Endothelial cell of umbilical vein (primary cell): ENCODE data around the gene SNRNP27. TPM values are rescaled to one million over a fixed set of nuclear protein-coding genes. Genes with fewer than 3 reads are reported as not detected.

Experiments
- Bru-seq: library from RNA; stranded (reverse); fragments of 400-500 nt; gene quantifications from one replicate; lab custom pipeline; 2021; lab: Mats Ljungman, UMichigan
- BruChase-seq, 2 experiments: library from RNA; stranded (reverse); fragments of 400-500 nt; gene quantifications; one replicate each; lab custom pipeline; 2021; lab: Mats Ljungman, UMichigan
- BruUV-seq: library from RNA; stranded (reverse); fragments of 400-500 nt; replicated peaks from 2 replicates; lab custom pipeline; 2021; lab: Mats Ljungman, UMichigan
- CTCF ChIA-PET: fragments of 300-600, 350-600 bp; sonication (Branson Sonifier 250); formaldehyde crosslinking; loops from one replicate; lab custom pipeline; 2021; ENCODE audit warnings: antibody characterized with exemption, inconsistent platforms; lab: Charles Lee
- POLR2A ChIA-PET: fragments of 300-600, 350-600 bp; sonication (Branson Sonifier 250); formaldehyde crosslinking; loops from one replicate; lab custom pipeline; 2021; ENCODE audit warnings: antibody characterized with exemption, inconsistent platforms; lab: Charles Lee
- DNase-seq: peaks from one replicate; pipeline ENCODE4 v3.0.0-alpha.2; 2011; ENCODE audit warnings: low read depth, low spot score
- FAIRE-seq: peaks from 2 replicates; lab custom pipeline; 2011; peaks lifted over from hg19 to GRCh38; lab: Jason Lieb, UNC
- H2AFZ ChIP-seq: 2 replicates; pipeline ENCODE4 v1.6.0; 2012; ENCODE audit warnings: low read depth, low read length, control low read depth, inconsistent platforms
- H3K27ac ChIP-seq: 2 replicates; pipeline ENCODE4 v1.5.1; 2011; ENCODE audit warnings: low read depth, mild to moderate bottlenecking, control low read depth, low read length, moderate library complexity; ENCODE audit not compliant: insufficient read depth
- H3K27me3 ChIP-seq, 2 experiments: 2 replicates each; pipeline versions ENCODE4 v1.6.0 to v1.6.1; 2011; ENCODE audit warnings: low read length in 2 of 2, mixed read lengths in 1 of 2; ENCODE audit not compliant: control insufficient read depth in 2 of 2, insufficient read depth in 2 of 2
- H3K36me3 ChIP-seq, 2 experiments: 2 replicates in 1 of 2; 3 replicates in 1 of 2; pipeline ENCODE4 v1.5.1; 2011; ENCODE audit warnings: low read length in 2 of 2, mild to moderate bottlenecking in 1 of 2, moderate library complexity in 1 of 2; ENCODE audit not compliant: control insufficient read depth in 2 of 2, insufficient read depth in 2 of 2; ENCODE audit errors: extremely low read depth in 1 of 2
- H3K4me1 ChIP-seq: 3 replicates; pipeline ENCODE4 v1.5.1; 2011; ENCODE audit warnings: mild to moderate bottlenecking, low read length; ENCODE audit not compliant: control insufficient read depth, insufficient read depth; ENCODE audit errors: extremely low read depth
- H3K4me2 ChIP-seq: 2 replicates; pipeline ENCODE4 v1.6.1; 2011; ENCODE audit warnings: low read length, control low read depth, mixed read lengths; ENCODE audit not compliant: insufficient read depth
- H3K4me3 ChIP-seq, 3 experiments: fragments of 200-600 bp in 1 of 3; sonication (generic), shearing (Covaris generic) in 1 of 3; replicated peaks in 1 of 3; 2 replicates each; pipeline ENCODE4 v1.5.1; 2011 to 2016; ENCODE audit warnings: control low read depth in 3 of 3, low read length in 3 of 3, mild to moderate bottlenecking in 2 of 3, inconsistent platforms in 1 of 3, low read depth in 1 of 3, moderate library complexity in 1 of 3; ENCODE audit not compliant: insufficient read depth in 1 of 3
- H3K79me2 ChIP-seq: 2 replicates; pipeline ENCODE4 v1.6.0; 2012; ENCODE audit warnings: low read length, inconsistent platforms; ENCODE audit not compliant: control insufficient read depth, insufficient read depth
- H3K9ac ChIP-seq: replicated peaks from 2 replicates; pipeline ENCODE3; 2011; ENCODE audit warnings: low read length, control low read depth; ENCODE audit not compliant: insufficient read depth; ENCODE audit errors: extremely low read depth
- H3K9me1 ChIP-seq: replicated peaks from 3 replicates; pipeline ENCODE4 v1.6.0; 2011; ENCODE audit warnings: mild to moderate bottlenecking, low read length; ENCODE audit not compliant: control insufficient read depth, insufficient read depth; ENCODE audit errors: extremely low read depth
- H3K9me3 ChIP-seq: replicated peaks from 2 replicates; pipeline ENCODE4 v1.5.1; 2012; ENCODE audit warnings: low read length, inconsistent platforms; ENCODE audit not compliant: control insufficient read depth, insufficient read depth
- H4K20me1 ChIP-seq: replicated peaks from 2 replicates; pipeline ENCODE3; 2011; ENCODE audit warnings: mild to moderate bottlenecking, low read length; ENCODE audit not compliant: control insufficient read depth, insufficient read depth; ENCODE audit errors: extremely low read depth
- CTCF ChIP-seq, 2 donors: IDR thresholded peaks; 1 replicate in 1 of 2; 2 replicates in 1 of 2; pipeline ENCODE4 v1.5.1; 2011; ENCODE audit warnings: low read length in 2 of 2, mild to moderate bottlenecking in 2 of 2, moderate library complexity in 2 of 2, control low read depth in 1 of 2, inconsistent platforms in 1 of 2, low read depth in 1 of 2; ENCODE audit not compliant: insufficient read depth in 1 of 2; ENCODE audit errors: extremely low read depth in 1 of 2
- EZH2 ChIP-seq: IDR thresholded peaks from 2 replicates; pipeline ENCODE4 v1.6.1; 2012; ENCODE audit warnings: borderline replicate concordance, low read depth, mild to moderate bottlenecking, moderate library complexity, low read length, inconsistent platforms; ENCODE audit not compliant: severe bottlenecking
- FOS ChIP-seq: IDR thresholded peaks from 2 replicates; pipeline ENCODE4 v1.6.1; 2011; ENCODE audit warnings: mild to moderate bottlenecking, low read length, moderate library complexity, borderline replicate concordance; ENCODE audit not compliant: insufficient read depth
- GATA2 ChIP-seq: IDR thresholded peaks from 2 replicates; pipeline ENCODE4 v1.7.0; 2011; ENCODE audit warnings: low read depth, mild to moderate bottlenecking, moderate library complexity, mixed read lengths, low read length; ENCODE audit not compliant: insufficient read length, insufficient read depth
- JUN ChIP-seq: IDR thresholded peaks from 2 replicates; pipeline ENCODE4 v1.6.1; 2011; ENCODE audit warnings: borderline replicate concordance, low read depth; ENCODE audit not compliant: insufficient read length, insufficient read depth
- MYC ChIP-seq: IDR thresholded peaks from one replicate; pipeline ENCODE4 v1.6.1; 2011; ENCODE audit warnings: mild to moderate bottlenecking, low read depth, low read length
- POLR2A ChIP-seq: IDR thresholded peaks from 2 replicates; pipeline ENCODE4 v1.6.1; 2012; ENCODE audit warnings: low read depth, mild to moderate bottlenecking, control low read depth, low read length
- POLR2AphosphoS5 ChIP-seq: IDR thresholded peaks from 2 replicates; pipeline ENCODE4 v1.6.1; 2012; ENCODE audit warnings: low read depth, mild to moderate bottlenecking, control low read depth, low read length, moderate library complexity; ENCODE audit not compliant: insufficient read depth
- dilution Hi-C: fragments of 300-500 bp; cut with MboI; formaldehyde crosslinking; loops from one replicate; pipeline ENCODE4 v1.15.0; 2019; ENCODE audit warnings: low sequenced_read_pairs; ENCODE audit not compliant: extremely low pct_ligation_motif_present
- intact Hi-C: fragments of 100-400 bp; cut with micrococcal nuclease; formaldehyde crosslinking; loops from one replicate; pipeline ENCODE4 v1.10.0; 2022
- long read RNA-seq: library from polyadenylated mRNA; stranded (forward); transcript quantifications from one replicate; pipeline ENCODE4 v2.0.0, GENCODE V29; 2021
- polyA minus RNA-seq, 3 experiments: library from RNA; depleted of rRNA, polyadenylated mRNA; stranded (reverse); fragments of >200 nt; gene quantifications; 1 replicate in 1 of 3; 2 replicates in 2 of 3; pipeline ENCODE4 v1.2.3, GENCODE V29; 2011
- polyA plus RNA-seq, 4 experiments: library from polyadenylated mRNA; depleted of rRNA in 3 of 4; stranded (reverse) in 3 of 4; unstranded in 1 of 4; fragments of >200 nt; gene quantifications; 2 replicates each; pipeline versions ENCODE4 v1.2.1 to v1.2.3, GENCODE V29; 2011 to 2012; ENCODE audit warnings: missing spikeins in 1 of 4
- total RNA-seq: library from RNA; stranded (reverse); gene quantifications from 2 replicates; pipeline ENCODE4 v1.2.3, GENCODE V29; 2021
- TF ChIP-seq, protein P1 (sequence below): IDR thresholded peaks from 2 replicates; pipeline ENCODE4 v1.6.1; 2011; ENCODE audit not compliant: insufficient read depth, insufficient read length

The SNRNP27 gene, protein sequence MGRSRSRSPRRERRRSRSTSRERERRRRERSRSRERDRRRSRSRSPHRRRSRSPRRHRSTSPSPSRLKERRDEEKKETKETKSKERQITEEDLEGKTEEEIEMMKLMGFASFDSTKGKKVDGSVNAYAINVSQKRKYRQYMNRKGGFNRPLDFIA
- total RNA-seq (43.2 and 50.6 TPM in 2 replicates), polyA plus RNA-seq (9.1 and 12.7 TPM in 2 replicates), polyA minus RNA-seq (3.7 and 5.1 TPM in 2 replicates), Bru-seq, nascent RNA (percentile 84 among the genes with signal in this experiment), BruChase-seq, experiment 1, labeled RNA remaining after a 6-hour chase (percentile 89 among the genes with signal in this experiment), BruChase-seq, experiment 2, labeled RNA remaining after a 2-hour chase (percentile 83 among the genes with signal in this experiment)
- 36.3 and 39.5 TPM in 2 replicates for polyA plus RNA-seq (2011; cell fraction: cytosol; rRNA removed)
- 19.7 and 37.5 TPM in 2 replicates for polyA plus RNA-seq (2011; cell fraction: nucleus; rRNA removed)
- 33.5 and 42.3 TPM in 2 replicates for polyA plus RNA-seq (2012)
- polyA minus RNA-seq (2011; cell fraction: cytosol; rRNA and poly(A)+ RNA removed): 8.6 TPM
- 7.2 and 8.3 TPM in 2 replicates for polyA minus RNA-seq (2011; cell fraction: nucleus; rRNA and poly(A)+ RNA removed)
- long read RNA-seq, transcript SNRNP27-203 (7 exons, 766 nt): minor isoform, 12 of 140 reads
- long read RNA-seq, transcript SNRNP27-201 (6 exons, 1,802 nt): major isoform, 119 of 140 reads
- long read RNA-seq, partial matches to known transcripts: 7 of 140 reads
- long read RNA-seq, other reads (novel, unspliced or antisense): 2 of 140 reads

DNA sequence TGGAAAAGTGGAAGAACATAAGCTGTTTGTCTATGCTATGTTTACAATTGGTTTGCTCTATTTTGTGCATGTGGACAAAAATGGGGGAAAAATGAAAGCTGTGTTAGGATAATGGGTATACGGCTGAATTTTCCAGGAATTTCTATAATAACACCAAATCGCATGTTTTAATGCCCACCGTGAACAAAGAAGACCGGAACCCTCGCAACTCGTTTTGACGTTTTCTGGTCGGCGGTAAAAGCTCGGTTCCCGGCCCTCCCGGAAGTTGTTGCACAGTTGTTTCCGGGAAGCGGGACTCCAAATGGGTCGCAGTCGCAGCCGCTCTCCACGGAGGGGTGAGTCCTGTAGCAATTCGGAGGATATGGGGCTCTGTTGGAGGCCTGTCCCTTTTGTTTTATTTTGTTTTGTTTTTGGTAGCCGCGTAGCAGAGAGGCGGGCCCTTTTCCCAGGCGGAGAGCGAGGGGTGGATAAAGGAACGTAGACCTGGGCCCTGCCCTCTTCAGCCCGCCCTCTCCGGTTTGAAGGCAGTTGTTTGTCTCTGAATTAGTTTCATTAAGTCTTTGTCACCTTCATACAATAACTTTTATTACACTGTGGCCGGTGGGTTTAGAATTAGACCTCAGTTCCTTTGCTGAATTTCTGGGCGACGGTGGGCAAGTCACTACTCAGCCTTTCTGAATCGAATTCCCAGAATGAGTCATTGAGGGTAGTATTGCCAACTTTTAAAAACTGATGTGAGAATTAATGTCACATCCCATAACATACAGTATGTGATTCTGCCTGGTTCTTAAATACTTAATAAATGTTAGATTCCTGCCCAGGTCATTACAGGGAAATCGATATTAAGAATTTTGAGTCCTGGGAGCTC is at the start of gene SNRNP27:
TSS of gene SNRNP27 (plus strand) at position 273 of the 868 bp plus-strand sequence. CDS start at position 302, 29 bp downstream.
- Histone ChIP-seq H3K9me1 (no peaks in the 10 kb centered on the region), H3K9me3 (no peaks in the 10 kb centered on the region), H3K4me2 (peak within 1 kb of the TSS; percentile 98), H3K27me3 (no peaks in the 10 kb centered on the region), H3K79me2 (peaks cover 16% of the 10 kb centered on the region), H3K27ac (peak within 1 kb of the TSS; percentile 90), H2AFZ (peak within 1 kb of the TSS; percentile 97), H3K36me3 (peaks cover 0 to 2% of the 10 kb centered on the region in 2 experiments), H4K20me1 (no peaks in the 10 kb centered on the region), H3K4me3 (peak within 1 kb of the TSS; percentile 76 to 97 (median 91)), H3K9ac (peak within 1 kb of the TSS; percentile 99), H3K4me1 (peaks cover 10% of the 10 kb centered on the region)
- peak; percentile 91 for FAIRE-seq
- ChIA-PET POLR2A (interaction anchor here (1.0 to 1.2 kb wide), 3 partner anchors 11 to 169 kb away, joined by 3 read pairs; partner anchors contain the start of gene MXD1), CTCF (interaction anchor here (0.8 to 6.1 kb wide), 8 partner anchors 13 to 173 kb away, joined by 3 to 103 read pairs (median 4); no protein-coding TSS in a partner anchor)
- peak; percentile 85 for TF ChIP-seq POLR2A
- TF ChIP-seq, protein P1, sequence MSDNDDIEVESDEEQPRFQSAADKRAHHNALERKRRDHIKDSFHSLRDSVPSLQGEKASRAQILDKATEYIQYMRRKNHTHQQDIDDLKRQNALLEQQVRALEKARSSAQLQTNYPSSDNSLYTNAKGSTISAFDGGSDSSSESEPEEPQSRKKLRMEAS: no peak
- TF ChIP-seq CTCF (IDR thresholded peaks at IDR 0.05; ENCODE audit: extremely low read depth in 1 of 2, insufficient read depth in 1 of 2, low read depth in 1 of 2, low read length in 2 of 2): no peak
- no peak for TF ChIP-seq GATA2
- TF ChIP-seq FOS: peak; percentile 72
- TF ChIP-seq JUN: peak; percentile 41
- no peak for TF ChIP-seq EZH2
- TF ChIP-seq MYC: no peak
- TF ChIP-seq POLR2AphosphoS5: peak; percentile 77
- intact Hi-C loops (loop anchor here (1.0 to 2.0 kb wide), 2 partner anchors 21 to 170 kb away; partner anchors contain the start of gene MXD1), dilution Hi-C loops (no loop called here)
- TSS peak; percentile 72 for BruUV-seq
- DNase-seq: peak; percentile 70
